GM23338 (cell line): ENCODE measurements around the gene POLA2. TPM values are rescaled to one million over a fixed set of nuclear protein-coding genes. Genes with fewer than 3 reads are reported as not detected.

ENCODE experiments used
- polyA plus RNA-seq: library from polyadenylated mRNA; unstranded; fragments of >200 nt; fragmentation: Nextera tagmentation; extraction: Ambion mirVana; gene quantifications from 2 replicates; pipeline ENCODE4 v1.2.1, GENCODE V29; 2016
- total RNA-seq: library from RNA; depleted of rRNA; stranded (reverse); fragments of >200 nt; shearing (Covaris generic); gene quantifications from 2 replicates; pipeline ENCODE4 v1.2.3, GENCODE V29; 2014; rRNA removed

Gene POLA2
- total and polyA plus RNA-seq, 2 experiments from 2014 or later = 22.5 to 30.4 TPM

Other genes starting within 250 kb of the POLA2 start
- 170 and 193 TPM in 2 replicates for gene ARL2, start 247.8 kb upstream of the POLA2 start, total RNA-seq
- 216 and 236 TPM in 2 replicates for gene ARL2, start 247.8 kb upstream of the POLA2 start, polyA plus RNA-seq
- gene SNX15, start 234.5 kb upstream of the POLA2 start, total RNA-seq = 15.6 and 21.4 TPM in 2 replicates
- 13.0 and 13.6 TPM in 2 replicates for gene SNX15, start 234.5 kb upstream of the POLA2 start, polyA plus RNA-seq
- gene SAC3D1, start 220.8 kb upstream of the POLA2 start, total RNA-seq = 30.3 and 31.1 TPM in 2 replicates
- 21.6 and 21.8 TPM in 2 replicates for gene SAC3D1, start 220.8 kb upstream of the POLA2 start, polyA plus RNA-seq
- 11.0 and 13.7 TPM in 2 replicates for gene NAALADL1, start 203.4 kb upstream of the POLA2 start, total RNA-seq
- 8.0 and 11.1 TPM in 2 replicates for gene NAALADL1, start 203.4 kb upstream of the POLA2 start, polyA plus RNA-seq
- 63.3 and 70.9 TPM in 2 replicates for gene CDCA5, start 177.9 kb upstream of the POLA2 start, total RNA-seq
- 53.3 and 64.9 TPM in 2 replicates for gene CDCA5, start 177.9 kb upstream of the POLA2 start, polyA plus RNA-seq
- gene ZFPL1, start 177.7 kb upstream of the POLA2 start, total RNA-seq = 16.7 and 26.8 TPM in 2 replicates
- gene ZFPL1, start 177.7 kb upstream of the POLA2 start, polyA plus RNA-seq = 23.5 and 26.3 TPM in 2 replicates
- 435 and 450 TPM in 2 replicates for gene VPS51, start 165.7 kb upstream of the POLA2 start, total RNA-seq
- 42.2 and 45.3 TPM in 2 replicates for gene VPS51, start 165.7 kb upstream of the POLA2 start, polyA plus RNA-seq
- 70.2 and 82.3 TPM in 2 replicates for gene TM7SF2, start 150.1 kb upstream of the POLA2 start, total RNA-seq
- gene TM7SF2, start 150.1 kb upstream of the POLA2 start, polyA plus RNA-seq = 43.5 and 48.7 TPM in 2 replicates
- gene ZNHIT2, start 144.3 kb upstream of the POLA2 start, total RNA-seq = 17.4 and 18.1 TPM in 2 replicates
- gene ZNHIT2, start 144.3 kb upstream of the POLA2 start, polyA plus RNA-seq = 17.7 and 18.3 TPM in 2 replicates
- gene FAU, start 139.8 kb upstream of the POLA2 start, total RNA-seq = 262 and 329 TPM in 2 replicates
- gene FAU, start 139.8 kb upstream of the POLA2 start, polyA plus RNA-seq = 1,177 and 1,316 TPM in 2 replicates
- 61.9 and 64.9 TPM in 2 replicates for gene MRPL49, start 139.6 kb upstream of the POLA2 start, total RNA-seq
- gene MRPL49, start 139.6 kb upstream of the POLA2 start, polyA plus RNA-seq = 27.7 and 28.4 TPM in 2 replicates
- gene SYVN1, start 127.4 kb upstream of the POLA2 start, total RNA-seq = 28.3 and 28.7 TPM in 2 replicates
- 13.8 and 14.0 TPM in 2 replicates for gene SYVN1, start 127.4 kb upstream of the POLA2 start, polyA plus RNA-seq
- gene SPDYC, start 91.7 kb upstream of the POLA2 start, total RNA-seq = not detected in 2 replicates
- 0.27 and 0.52 TPM in 2 replicates for gene SPDYC, start 91.7 kb upstream of the POLA2 start, polyA plus RNA-seq
- gene CAPN1, start 80.0 kb upstream of the POLA2 start, total RNA-seq = 271 and 277 TPM in 2 replicates
- gene CAPN1, start 80.0 kb upstream of the POLA2 start, polyA plus RNA-seq = 63.0 and 67.3 TPM in 2 replicates
- gene CDC42EP2, start 52.9 kb downstream of the POLA2 start, total RNA-seq = 17.7 and 19.0 TPM in 2 replicates
- gene CDC42EP2, start 52.9 kb downstream of the POLA2 start, polyA plus RNA-seq = 16.1 and 18.2 TPM in 2 replicates
- gene DPF2, start 71.9 kb downstream of the POLA2 start, total RNA-seq = 54.1 and 59.0 TPM in 2 replicates
- gene DPF2, start 71.9 kb downstream of the POLA2 start, polyA plus RNA-seq = 64.3 and 66.4 TPM in 2 replicates
- gene TIGD3, start 92.8 kb downstream of the POLA2 start, total RNA-seq = 3.0 and 3.5 TPM in 2 replicates
- 1.2 and 1.5 TPM in 2 replicates for gene TIGD3, start 92.8 kb downstream of the POLA2 start, polyA plus RNA-seq
- gene SLC25A45, start 120.7 kb downstream of the POLA2 start, total RNA-seq = 0.10 and 0.35 TPM in 2 replicates
- gene SLC25A45, start 120.7 kb downstream of the POLA2 start, polyA plus RNA-seq = 0.74 and 0.89 TPM in 2 replicates
- 35.4 and 41.4 TPM in 2 replicates for gene FRMD8, start 124.7 kb downstream of the POLA2 start, total RNA-seq
- 6.2 and 7.0 TPM in 2 replicates for gene FRMD8, start 124.7 kb downstream of the POLA2 start, polyA plus RNA-seq
- 6.3 and 7.2 TPM in 2 replicates for gene NEAT1, start 160.8 kb downstream of the POLA2 start, total RNA-seq
- 3.6 and 5.3 TPM in 2 replicates for gene NEAT1, start 160.8 kb downstream of the POLA2 start, polyA plus RNA-seq
- 1,789 and 2,206 TPM in 2 replicates for gene MALAT1, start 237.1 kb downstream of the POLA2 start, total RNA-seq
- gene MALAT1, start 237.1 kb downstream of the POLA2 start, polyA plus RNA-seq = 4,618 and 6,020 TPM in 2 replicates